Activated T-cell treated with anti-CD3 and anti-CD28 coated beads, Interleukin-2, amount 50 U/mL, for 1 hour (primary cell): Measurements from ENCODE around the gene KIF13A.
A peak's percentile ranks its signal among the peaks of the same experiment; 100 is the strongest.
"Not testable (repeated sequence)": the region's sequence is repeated elsewhere in the genome, so short reads cannot be mapped to it uniquely, and the experiment has no call there.

Source experiments
- DNase-seq: peaks from one replicate; pipeline ENCODE4 v3.0.0-alpha.2; 2020

The KIF13A gene

GRCh38 chr6:17998003-17998402 is 10.6 kb upstream of the KIF13A start:
- DNase-seq, result no peak

GRCh38 chr6:17995414-17995813 is 8.0 kb upstream of the KIF13A start:
- DNase-seq, result no peak

- no peak for DNase-seq
Observed at GRCh38 chr6:17994019-17994418, 6.6 kb upstream of the KIF13A start.

- DNase-seq, result no peak
Observed at GRCh38 chr6:17988422-17988944, 1.0 kb upstream of the KIF13A start.

GRCh38 chr6:17987697-17988421 is 424 bp upstream of the KIF13A start:
- peak; percentile 48 for DNase-seq

GRCh38 chr6:17986656-17987446 is 584 bp downstream of the KIF13A start:
- no peak for DNase-seq

GRCh38 chr6:17985934-17986655 is 1.3 kb downstream of the KIF13A start:
- DNase-seq, result no peak

GRCh38 chr6:17984812-17985670 is 2.4 kb downstream of the KIF13A start:
- DNase-seq, result no peak

GRCh38 chr6:17984399-17984798 is 3.0 kb downstream of the KIF13A start:
- DNase-seq, result no peak

- DNase-seq, result no peak
Observed at GRCh38 chr6:17983730-17984129, 3.7 kb downstream of the KIF13A start.

GRCh38 chr6:17980329-17980728 is 7.1 kb downstream of the KIF13A start:
- DNase-seq, result no peak

GRCh38 chr6:17979479-17979878 is 8.0 kb downstream of the KIF13A start:
- no peak for DNase-seq

GRCh38 chr6:17976258-17976657 is 11.2 kb downstream of the KIF13A start:
- not testable (repeated sequence) for DNase-seq

GRCh38 chr6:17974570-17975368 is 12.7 kb downstream of the KIF13A start:
- DNase-seq, result no peak

GRCh38 chr6:17972978-17973622 is 14.3 kb downstream of the KIF13A start:
- DNase-seq, result no peak

GRCh38 chr6:17972074-17972952 is 15.1 kb downstream of the KIF13A start:
- DNase-seq, result no peak

- DNase-seq, result no peak
Observed at GRCh38 chr6:17971128-17972073, 16.0 kb downstream of the KIF13A start.

GRCh38 chr6:17968876-17969275 is 18.6 kb downstream of the KIF13A start:
- DNase-seq, result no peak
